Measurements from ENCODE around the gene ABCG4. TPM values are rescaled to one million over a fixed set of nuclear protein-coding genes. Genes with fewer than 3 reads are reported as not detected.

ABCG4 gene
- total and polyA plus RNA-seq, 2 donors from 2014 or later = 0.25 to 0.52 TPM

DNA sequence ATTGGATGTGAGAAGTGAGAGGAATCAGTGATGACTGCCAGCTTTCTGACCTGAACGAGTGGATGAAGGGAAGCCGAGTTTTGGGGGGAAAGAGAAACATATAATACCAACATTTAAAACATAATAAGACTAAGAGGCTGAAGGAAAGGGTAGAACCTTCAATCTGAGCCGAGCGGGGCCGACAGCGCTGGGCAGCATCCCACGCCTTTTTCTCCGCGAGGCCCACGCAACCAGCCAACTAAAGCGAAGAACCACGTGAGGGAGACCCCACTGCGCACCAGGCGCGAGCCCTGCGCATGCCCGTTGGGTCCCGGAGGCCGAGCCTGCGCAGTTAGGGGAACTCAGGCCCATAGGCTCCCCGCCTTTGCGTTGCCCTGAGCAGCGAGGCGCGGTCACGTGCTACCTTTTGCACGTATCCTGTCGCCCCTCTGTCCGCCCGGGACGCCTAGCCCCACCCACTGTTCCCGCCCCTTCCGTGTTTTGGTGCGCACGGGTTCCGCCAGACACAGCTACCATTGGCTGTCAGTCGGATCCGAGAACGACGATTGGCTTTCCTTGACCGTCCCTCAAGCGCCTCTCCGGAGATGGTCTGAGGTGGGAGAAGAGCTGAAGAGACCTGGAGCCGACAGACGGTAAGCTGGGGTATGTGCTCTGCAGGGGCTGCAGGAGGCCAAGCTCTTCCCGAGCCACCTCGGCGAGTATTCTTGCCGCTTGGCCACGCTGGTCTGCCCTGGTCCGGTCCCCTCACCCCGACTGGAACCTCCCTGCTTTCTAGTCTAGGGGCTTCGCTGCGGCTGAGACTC lies 27.6 kb upstream of the ABCG4 start, which contains the start of gene HINFP:
HINFP (plus strand) TSS at position 573 of the 803 bp plus-strand sequence. CDS start 5,365 bp downstream, outside the sequence.
- Histone ChIP-seq H3K9ac (ENCODE audit: low read length in 3 of 3) (peak within 1 kb of the TSS; percentile 69 to 97 (median 88)), H3K4me3 (ENCODE audit: low read length in 3 of 3) (peak within 1 kb of the TSS; percentile 84 to 98 (median 96)), H3K36me3 (ENCODE audit: control insufficient read depth in 2 of 3, insufficient read depth in 3 of 3, low read length in 3 of 3) (peaks cover 2 to 7% (median 2%) of the 10 kb centered on the region in 3 donors), H3K27ac (ENCODE audit: low read depth in 2 of 2, low read length in 2 of 2) (peak within 1 kb of the TSS; percentile 72 to 77), H3K9me3 (ENCODE audit: control insufficient read depth in 2 of 3, insufficient read depth in 1 of 3, low read length in 3 of 3) (no peaks in the 10 kb centered on the region), H3K4me1 (ENCODE audit: control insufficient read depth in 2 of 3, insufficient read depth in 2 of 3, low read depth in 1 of 3, low read length in 3 of 3) (peaks cover 2 to 15% (median 11%) of the 10 kb centered on the region in 3 donors), H3K27me3 (ENCODE audit: control insufficient read depth, insufficient read depth, low read length) (no peaks in the 10 kb centered on the region)
- no peak for TF ChIP-seq CTCF (IDR thresholded peaks at IDR 0.05; ENCODE audit: borderline replicate concordance, extremely low read depth, insufficient read depth)
- intact Hi-C loops (cut with DNase I) = no loop called here
- DNase-seq (peak; percentile 99 to 100 (median 100)), FAIRE-seq (peak; percentile 87)

GRCh38 chr11:119121811-119122124 lies 27.1 kb upstream of the ABCG4 start:
- FAIRE-seq = no peak

DNA sequence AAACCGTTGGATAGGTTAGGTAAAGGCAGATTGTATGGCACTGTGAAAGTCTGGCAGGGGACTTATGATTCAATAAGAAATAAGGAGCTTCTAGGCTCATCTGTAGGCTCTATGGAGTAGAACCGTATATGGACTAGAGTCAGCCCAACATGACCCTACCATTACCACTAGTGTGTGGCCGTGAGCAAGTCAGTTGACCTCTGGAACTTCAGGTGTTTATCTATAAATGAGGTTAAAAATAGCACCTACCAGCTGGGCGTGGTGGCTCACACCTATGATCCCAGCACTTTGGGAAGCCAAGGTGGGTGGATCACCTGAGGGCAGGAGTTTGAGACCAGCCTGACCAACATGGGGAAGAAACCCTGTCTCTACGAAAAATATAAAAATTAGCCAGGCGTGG lies 23.0 kb upstream of the ABCG4 start:
- FAIRE-seq = no peak
- Histone ChIP-seq H3K9me3 (ENCODE audit: control insufficient read depth in 2 of 3, insufficient read depth in 1 of 3, low read length in 3 of 3) (no peaks in the 10 kb centered on the region), H3K4me1 (ENCODE audit: control insufficient read depth in 2 of 3, insufficient read depth in 2 of 3, low read depth in 1 of 3, low read length in 3 of 3) (peaks cover 0 to 15% (median 6%) of the 10 kb centered on the region in 3 donors), H3K36me3 (ENCODE audit: control insufficient read depth in 2 of 3, insufficient read depth in 3 of 3, low read length in 3 of 3) (peaks cover 4 to 16% (median 11%) of the 10 kb centered on the region in 3 donors), H3K27ac (ENCODE audit: low read depth in 2 of 2, low read length in 2 of 2) (no peak overlapping the region), H3K9ac (ENCODE audit: low read length in 3 of 3) (no peak overlapping the region), H3K4me3 (ENCODE audit: low read length in 3 of 3) (no peak overlapping the region), H3K27me3 (ENCODE audit: control insufficient read depth, insufficient read depth, low read length) (no peaks in the 10 kb centered on the region)
- no peak for DNase-seq
- intact Hi-C loops (cut with DNase I) = no loop called here
- TF ChIP-seq CTCF (IDR thresholded peaks at IDR 0.05; ENCODE audit: borderline replicate concordance, extremely low read depth, insufficient read depth) = no peak

More at GRCh38 chr11:119121811-119122124, 27.1 kb upstream of the ABCG4 start:
- Histone ChIP-seq H3K4me1 (ENCODE audit: control insufficient read depth in 2 of 3, insufficient read depth in 2 of 3, low read depth in 1 of 3, low read length in 3 of 3) (peaks cover 2 to 16% (median 11%) of the 10 kb centered on the region in 3 donors), H3K36me3 (ENCODE audit: control insufficient read depth in 2 of 3, insufficient read depth in 3 of 3, low read length in 3 of 3) (peaks cover 2 to 7% (median 2%) of the 10 kb centered on the region in 3 donors), H3K27ac (ENCODE audit: low read depth in 2 of 2, low read length in 2 of 2) (peak overlapping the region; percentile 15 to 72), H3K4me3 (ENCODE audit: low read length in 3 of 3) (peak overlapping the region; percentile 84 to 98 (median 96)), H3K9ac (ENCODE audit: low read length in 3 of 3) (peak overlapping the region; percentile 53 to 69 (median 66)), H3K9me3 (ENCODE audit: control insufficient read depth in 2 of 3, insufficient read depth in 1 of 3, low read length in 3 of 3) (no peaks in the 10 kb centered on the region), H3K27me3 (ENCODE audit: control insufficient read depth, insufficient read depth, low read length) (no peaks in the 10 kb centered on the region)
- TF ChIP-seq CTCF (IDR thresholded peaks at IDR 0.05; ENCODE audit: borderline replicate concordance, extremely low read depth, insufficient read depth) = no peak
- intact Hi-C loops (cut with DNase I) = no loop called here
- DNase-seq = no peak
